ENCODE data around the gene GLDN.

DNA sequence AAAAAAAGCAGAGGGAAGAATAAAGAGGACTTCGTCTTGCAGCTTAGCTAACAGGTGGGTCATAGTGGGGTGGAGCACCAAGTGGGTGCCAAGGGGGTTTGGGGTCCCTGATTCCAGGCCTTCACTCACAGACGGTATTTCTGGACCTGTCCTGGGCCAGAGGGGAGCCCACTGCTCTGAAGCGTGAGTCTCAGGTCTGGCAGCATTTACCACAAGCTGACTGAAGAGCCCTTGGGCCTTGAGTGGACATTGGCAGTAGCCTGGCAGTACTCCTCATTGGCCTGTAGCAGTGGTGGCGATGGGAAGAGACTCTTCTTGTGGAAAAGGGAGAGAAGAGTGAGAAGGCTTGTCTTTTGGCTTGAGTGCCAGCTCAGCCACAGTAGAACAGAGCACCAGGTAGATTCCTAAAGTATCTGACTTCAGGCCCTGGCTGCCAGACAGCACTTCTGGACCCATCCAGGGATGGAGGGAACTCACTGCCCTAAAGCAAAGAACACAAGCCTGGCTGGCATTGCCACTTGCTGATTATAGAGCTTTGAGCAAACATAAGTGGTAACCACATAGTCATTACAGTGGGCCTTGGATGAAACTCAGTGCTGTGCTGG is 72.9 kb downstream of the GLDN start:
- TF ChIP-seq, protein P1, sequence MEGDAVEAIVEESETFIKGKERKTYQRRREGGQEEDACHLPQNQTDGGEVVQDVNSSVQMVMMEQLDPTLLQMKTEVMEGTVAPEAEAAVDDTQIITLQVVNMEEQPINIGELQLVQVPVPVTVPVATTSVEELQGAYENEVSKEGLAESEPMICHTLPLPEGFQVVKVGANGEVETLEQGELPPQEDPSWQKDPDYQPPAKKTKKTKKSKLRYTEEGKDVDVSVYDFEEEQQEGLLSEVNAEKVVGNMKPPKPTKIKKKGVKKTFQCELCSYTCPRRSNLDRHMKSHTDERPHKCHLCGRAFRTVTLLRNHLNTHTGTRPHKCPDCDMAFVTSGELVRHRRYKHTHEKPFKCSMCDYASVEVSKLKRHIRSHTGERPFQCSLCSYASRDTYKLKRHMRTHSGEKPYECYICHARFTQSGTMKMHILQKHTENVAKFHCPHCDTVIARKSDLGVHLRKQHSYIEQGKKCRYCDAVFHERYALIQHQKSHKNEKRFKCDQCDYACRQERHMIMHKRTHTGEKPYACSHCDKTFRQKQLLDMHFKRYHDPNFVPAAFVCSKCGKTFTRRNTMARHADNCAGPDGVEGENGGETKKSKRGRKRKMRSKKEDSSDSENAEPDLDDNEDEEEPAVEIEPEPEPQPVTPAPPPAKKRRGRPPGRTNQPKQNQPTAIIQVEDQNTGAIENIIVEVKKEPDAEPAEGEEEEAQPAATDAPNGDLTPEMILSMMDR (IDR thresholded peaks at IDR 0.05), result no peak
- TF ChIP-seq, protein P2, sequence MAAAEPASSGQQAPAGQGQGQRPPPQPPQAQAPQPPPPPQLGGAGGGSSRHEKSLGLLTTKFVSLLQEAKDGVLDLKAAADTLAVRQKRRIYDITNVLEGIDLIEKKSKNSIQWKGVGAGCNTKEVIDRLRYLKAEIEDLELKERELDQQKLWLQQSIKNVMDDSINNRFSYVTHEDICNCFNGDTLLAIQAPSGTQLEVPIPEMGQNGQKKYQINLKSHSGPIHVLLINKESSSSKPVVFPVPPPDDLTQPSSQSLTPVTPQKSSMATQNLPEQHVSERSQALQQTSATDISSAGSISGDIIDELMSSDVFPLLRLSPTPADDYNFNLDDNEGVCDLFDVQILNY (CRISPR knock-in tag; IDR thresholded peaks at IDR 0.05), result no peak
- TF ChIP-seq, protein P3, sequence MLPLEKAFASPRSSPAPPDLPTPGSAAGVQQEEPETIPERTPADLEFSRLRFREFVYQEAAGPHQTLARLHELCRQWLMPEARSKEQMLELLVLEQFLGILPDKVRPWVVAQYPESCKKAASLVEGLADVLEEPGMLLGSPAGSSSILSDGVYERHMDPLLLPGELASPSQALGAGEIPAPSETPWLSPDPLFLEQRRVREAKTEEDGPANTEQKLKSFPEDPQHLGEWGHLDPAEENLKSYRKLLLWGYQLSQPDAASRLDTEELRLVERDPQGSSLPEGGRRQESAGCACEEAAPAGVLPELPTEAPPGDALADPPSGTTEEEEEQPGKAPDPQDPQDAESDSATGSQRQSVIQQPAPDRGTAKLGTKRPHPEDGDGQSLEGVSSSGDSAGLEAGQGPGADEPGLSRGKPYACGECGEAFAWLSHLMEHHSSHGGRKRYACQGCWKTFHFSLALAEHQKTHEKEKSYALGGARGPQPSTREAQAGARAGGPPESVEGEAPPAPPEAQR (CRISPR knock-in tag; IDR thresholded peaks at IDR 0.05), result no peak
- no peak for TF ChIP-seq NR3C1 (CRISPR knock-in tag; conservative IDR thresholded peaks at IDR 0.05; ENCODE audit: low read depth)
- TF ChIP-seq, protein P4, sequence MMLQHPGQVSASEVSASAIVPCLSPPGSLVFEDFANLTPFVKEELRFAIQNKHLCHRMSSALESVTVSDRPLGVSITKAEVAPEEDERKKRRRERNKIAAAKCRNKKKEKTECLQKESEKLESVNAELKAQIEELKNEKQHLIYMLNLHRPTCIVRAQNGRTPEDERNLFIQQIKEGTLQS (CRISPR knock-in tag; conservative IDR thresholded peaks at IDR 0.05), result no peak
- no peak for TF ChIP-seq ATF1 (CRISPR knock-in tag; IDR thresholded peaks at IDR 0.05)
- TF ChIP-seq ETV6 (CRISPR knock-in tag; IDR thresholded peaks at IDR 0.05), result no peak
- TF ChIP-seq CBFB (CRISPR knock-in tag; IDR thresholded peaks at IDR 0.05; ENCODE audit: low read depth), result no peak
- TF ChIP-seq ZBTB21 (CRISPR knock-in tag; IDR thresholded peaks at IDR 0.05; ENCODE audit: borderline replicate concordance), result no peak
- TF ChIP-seq ZNF263 (CRISPR knock-in tag; IDR thresholded peaks at IDR 0.05; ENCODE audit: low read depth), result no peak
- TF ChIP-seq, protein P5, sequence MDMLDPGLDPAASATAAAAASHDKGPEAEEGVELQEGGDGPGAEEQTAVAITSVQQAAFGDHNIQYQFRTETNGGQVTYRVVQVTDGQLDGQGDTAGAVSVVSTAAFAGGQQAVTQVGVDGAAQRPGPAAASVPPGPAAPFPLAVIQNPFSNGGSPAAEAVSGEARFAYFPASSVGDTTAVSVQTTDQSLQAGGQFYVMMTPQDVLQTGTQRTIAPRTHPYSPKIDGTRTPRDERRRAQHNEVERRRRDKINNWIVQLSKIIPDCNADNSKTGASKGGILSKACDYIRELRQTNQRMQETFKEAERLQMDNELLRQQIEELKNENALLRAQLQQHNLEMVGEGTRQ (CRISPR knock-in tag; IDR thresholded peaks at IDR 0.05), result no peak

Data from WTC11 (cell line).